ENCODE measurements around the gene POLD2. TPM values are rescaled to one million over a fixed set of nuclear protein-coding genes. Genes with fewer than 3 reads are reported as not detected.
A peak's percentile ranks its signal among the peaks of the same experiment; 100 is the strongest.

POLD2 gene
- total and polyA plus RNA-seq, 2 of the 8 experiments (the other 6 are each of a cell fraction or from before 2014, with no cell fraction given), result 148 to 214 TPM

- WGBS, 2 experiments (ENCODE audit: extremely low coverage in 1 of 2, insufficient coverage in 1 of 2, insufficient read length in 1 of 2, insufficient replicate concordance in 2 of 2, low coverage in 1 of 2, low lambda C conversion rate in 2 of 2, missing lambda C conversion rate in 1 of 2), result 15% methylated on average over 45 of the region's 53 CpGs; no CpG with 5 or more reads in 1 of the 2 experiments
- Histone ChIP-seq H2BK15ac (ENCODE audit: low read length) (no peak overlapping the region), H3K36me3 (ENCODE audit: control insufficient read depth in 2 of 4, insufficient read depth in 4 of 4, low read length in 3 of 4) (no peaks in the 10 kb centered on the region), H3K79me1 (ENCODE audit: low read depth, low read length) (no peaks in the 10 kb centered on the region), H3K4me2 (ENCODE audit: insufficient read depth in 1 of 2, low read depth in 2 of 2, low read length in 2 of 2) (peak overlapping the region; percentile 67 to 89), H2BK20ac (ENCODE audit: low read length) (no peak overlapping the region), H2BK12ac (ENCODE audit: low read depth, low read length) (peak overlapping the region; percentile 53; the same call in 1 of the 2 replicates), H3K23me2 (ENCODE audit: low read depth, low read length) (peaks cover 8% of the 10 kb centered on the region; the same call in 1 of the 2 replicates), H3K9ac (replicated peaks in 1 of 4; ENCODE audit: extremely low read depth in 1 of 4, low read depth in 3 of 4, low read length in 3 of 4) (no peak overlapping the region), H4K8ac (ENCODE audit: extremely low read depth, insufficient read depth, low read length) (no peak overlapping the region; the same call in 1 of the 2 replicates), H3K27me3 (replicated peaks in 1 of 4; ENCODE audit: control insufficient read depth in 3 of 4, extremely low read depth in 1 of 4, insufficient read depth in 3 of 4, low read length in 3 of 4) (peaks cover 13 to 27% (median 22%) of the 10 kb centered on the region in 4 experiments), H3K14ac (ENCODE audit: insufficient read length) (no peak overlapping the region), H2BK120ac (replicated peaks; ENCODE audit: low read depth, low read length) (no peak overlapping the region), H3K79me2 (ENCODE audit: control insufficient read depth in 1 of 2, insufficient read depth in 2 of 2, low read length in 2 of 2) (no peaks in the 10 kb centered on the region), H3K56ac (replicated peaks; ENCODE audit: insufficient read length, low read depth, low read length) (no peak overlapping the region), H3K27ac (ENCODE audit: low read depth, low read length) (no peak overlapping the region), H3K18ac (ENCODE audit: extremely low read depth, low read length) (no peak overlapping the region; the same call in 1 of the 2 replicates), H3K4me1 (replicated peaks in 1 of 4; ENCODE audit: control insufficient read depth in 3 of 4, insufficient read depth in 4 of 4, low read length in 3 of 4) (peaks cover 0 to 20% (median 8%) of the 10 kb centered on the region in 4 experiments; a peak in 4 of 7 replicates), H2BK5ac (ENCODE audit: low read depth, low read length) (no peak overlapping the region), H3K4me3 (ENCODE audit: extremely low read depth in 1 of 4, insufficient read depth in 2 of 4, low read depth in 3 of 4, low read length in 4 of 4) (peak overlapping the region; percentile 12 to 68 (median 33)), H2AFZ (ENCODE audit: low read length) (peak overlapping the region; percentile 92; the same call in 1 of the 2 replicates), H2AK5ac (ENCODE audit: low read depth, low read length) (no peak overlapping the region), H4K5ac (ENCODE audit: insufficient read length, low read depth, low read length) (no peak overlapping the region), H4K20me1 (replicated peaks in 1 of 2; ENCODE audit: control insufficient read depth in 1 of 2, insufficient read depth in 2 of 2, low read length in 2 of 2) (no peaks in the 10 kb centered on the region), H3K23ac (ENCODE audit: insufficient read length) (no peak overlapping the region), H3K9me3 (ENCODE audit: insufficient read depth in 2 of 2, low read depth in 1 of 2, low read length in 1 of 2) (no peaks in the 10 kb centered on the region), H4K91ac (replicated peaks; ENCODE audit: insufficient read length, low read length) (peak overlapping the region; percentile 51), H3K4ac (replicated peaks; ENCODE audit: insufficient read length, low read depth, low read length) (no peak overlapping the region)
- FAIRE-seq, result no peak
- ChIA-PET POLR2A (ENCODE audit: partially characterized antibody) (interaction anchor here (0.7 to 0.8 kb wide), 2 partner anchors 18 to 23 kb away, joined by 3 read pairs; partner anchors contain the start of gene POLD2), CTCF (ENCODE audit: partially characterized antibody) (interaction anchor here (0.9 to 4.5 kb wide), 4 partner anchors 8 to 420 kb away, joined by 3 to 27 read pairs (median 4); no protein-coding TSS in a partner anchor)
- DNase-seq (ENCODE audit: low read depth in 1 of 2, low spot score in 2 of 2), result peak in 1 of 2 experiments; percentile 68
- TF ChIP-seq MAX (IDR thresholded peaks at IDR 0.05), result peak; percentile 100
- TF ChIP-seq CHD2 (IDR thresholded peaks at IDR 0.05; ENCODE audit: low read length), result no peak
- peak; percentile 100 for TF ChIP-seq E2F6 (IDR thresholded peaks at IDR 0.05)
- peak; percentile 52 for TF ChIP-seq ASH2L (IDR thresholded peaks at IDR 0.05; ENCODE audit: low read length)
- TF ChIP-seq EZH2 (IDR thresholded peaks at IDR 0.05; ENCODE audit: low read depth, low read length, severe bottlenecking), result peak; percentile 44
- TF ChIP-seq RNF2 (IDR thresholded peaks at IDR 0.05; ENCODE audit: borderline replicate concordance, low read depth, low read length, missing control alignments, poor library complexity, severe bottlenecking), result peak; percentile 52
- peak; percentile 84 for TF ChIP-seq CREB1 (IDR thresholded peaks at IDR 0.05)
- TF ChIP-seq SUZ12 (IDR thresholded peaks at IDR 0.05; ENCODE audit: low read length), result peak; percentile 50; the same call in 1 of the 2 replicates
- TF ChIP-seq KDM4A (IDR thresholded peaks at IDR 0.05; ENCODE audit: low read depth, low read length, severe bottlenecking), result peak; percentile 99
- no peak for TF ChIP-seq SIN3A (conservative IDR thresholded peaks at IDR 0.05 in 1 of 2, IDR thresholded peaks at IDR 0.05 in 1 of 2; ENCODE audit: low read depth in 1 of 2, low read length in 2 of 2)
Measured at GRCh38 chr7:44145479-44145968, 22.2 kb upstream of the POLD2 start.

Measured in H1 (cell line).